Effector memory CD4-positive, alpha-beta T cell (primary cell): Measurements from ENCODE around the gene PPP3R1.

ENCODE experiments used
- DNase-seq, 3 donors: peaks; one replicate each; pipeline ENCODE4 v3.0.0-alpha.2; 2020
- H3K27ac ChIP-seq: 2 replicates; pipeline ENCODE4 v1.7.0; 2013; ENCODE audit warnings: mild to moderate bottlenecking, low read length, moderate library complexity; ENCODE audit not compliant: insufficient read depth, poor library complexity, severe bottlenecking
- H3K27me3 ChIP-seq: replicated peaks from 2 replicates; pipeline ENCODE4 v1.7.0; 2013; ENCODE audit warnings: mild to moderate bottlenecking, low read length; ENCODE audit not compliant: insufficient read depth, control insufficient read depth, poor library complexity, severe bottlenecking
- H3K36me3 ChIP-seq: 2 replicates; pipeline ENCODE4 v1.7.0; 2013; ENCODE audit warnings: mild to moderate bottlenecking, low read length, moderate library complexity; ENCODE audit not compliant: control insufficient read depth, insufficient read depth
- H3K4me1 ChIP-seq: 2 replicates; pipeline ENCODE4 v1.7.0; 2013; ENCODE audit warnings: low read length, mild to moderate bottlenecking; ENCODE audit not compliant: control insufficient read depth, insufficient read depth, poor library complexity, severe bottlenecking
- H3K4me3 ChIP-seq: 2 replicates; pipeline ENCODE4 v1.7.0; 2013; ENCODE audit warnings: low read length, low read depth, mild to moderate bottlenecking; ENCODE audit not compliant: insufficient read depth, poor library complexity, severe bottlenecking
- H3K9me3 ChIP-seq: 2 replicates; pipeline ENCODE4 v1.7.0; 2013; ENCODE audit warnings: mild to moderate bottlenecking, low read length, moderate library complexity; ENCODE audit not compliant: control insufficient read depth
- total RNA-seq, 3 donors: gene quantifications; one replicate each; lab custom pipeline; 2026; lab: John Stamatoyannopoulos, UW

The PPP3R1 gene
- total RNA-seq = 34.5 to 46.2 (median 41.3) reads per million in 3 donors

DNA sequence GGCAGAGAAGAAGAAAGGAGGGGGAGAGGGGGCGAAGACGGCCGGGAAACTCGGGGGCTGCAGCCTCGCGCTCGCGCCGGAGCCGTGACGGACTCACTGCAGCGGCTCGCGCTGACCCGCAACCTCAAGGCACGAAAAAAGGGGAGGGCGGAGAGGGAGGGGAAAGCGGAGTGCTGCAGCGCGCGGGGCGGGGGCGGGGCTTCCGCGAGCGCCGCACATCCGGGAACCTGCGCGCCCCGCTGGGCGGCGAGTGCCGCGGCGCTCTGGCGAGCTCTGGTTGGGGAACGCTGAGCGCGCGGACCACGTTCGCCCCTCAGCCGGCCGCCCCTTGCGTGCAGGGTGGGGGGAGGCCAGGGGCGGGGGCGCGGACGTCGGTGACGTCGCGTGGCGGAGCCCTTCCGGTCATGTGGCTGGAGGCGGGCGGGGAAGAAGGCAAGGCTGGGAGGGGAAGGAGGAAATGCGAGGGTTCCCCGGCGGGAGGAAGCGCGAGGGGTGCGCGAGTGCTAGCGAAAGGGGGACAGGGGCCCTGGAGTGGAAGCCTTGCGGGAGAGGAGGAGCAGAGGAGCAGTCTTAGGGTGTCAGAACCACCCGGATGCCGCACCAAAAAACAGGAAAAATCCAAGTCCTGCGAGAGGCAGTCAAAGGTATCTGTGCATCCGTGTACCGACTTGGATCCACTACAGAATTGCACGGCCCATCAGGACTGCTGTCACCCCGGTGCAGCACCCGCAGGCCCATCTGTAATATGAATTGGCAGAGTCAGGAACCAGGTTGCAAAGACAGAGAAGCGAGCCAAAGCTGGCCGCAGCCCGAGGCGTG lies at the start of gene PPP3R1:
TSS of gene PPP3R1 (minus strand) at position 133 of the 819 bp plus-strand sequence. CDS start 405 bp downstream, outside the sequence.
- Histone ChIP-seq H3K9me3 (no peaks in the 10 kb centered on the region), H3K4me3 (peak within 1 kb of the TSS; percentile 73), H3K27ac (peak within 1 kb of the TSS; percentile 89), H3K36me3 (no peaks in the 10 kb centered on the region), H3K27me3 (no peaks in the 10 kb centered on the region), H3K4me1 (peaks cover 39% of the 10 kb centered on the region)
- peak; percentile 93 to 94 (median 93) for DNase-seq

DNA sequence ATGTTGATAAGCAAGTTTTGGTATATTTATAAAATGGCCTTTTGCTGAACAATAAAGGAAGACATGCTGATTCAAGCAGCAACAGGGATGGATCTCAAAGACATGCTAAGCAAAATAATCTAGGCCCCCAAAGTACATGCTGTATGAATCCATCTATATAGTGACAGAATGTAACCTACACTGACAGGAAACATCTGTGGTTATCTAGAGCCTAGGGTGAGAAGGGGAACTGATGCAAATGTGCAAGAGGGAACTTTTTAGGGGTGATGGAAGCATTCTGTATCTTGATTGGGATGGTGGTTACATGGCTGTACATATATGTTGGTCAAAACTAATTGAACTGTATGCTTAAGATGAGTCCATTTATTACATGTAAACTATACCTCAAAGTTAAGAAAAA lies 43.2 kb upstream of the PPP3R1 start:
- H3K4me3 ChIP-seq = no peak overlapping the region
- no peak for DNase-seq
- H3K9me3 ChIP-seq = no peaks in the 10 kb centered on the region
- no peaks in the 10 kb centered on the region for H3K36me3 ChIP-seq
- H3K27me3 ChIP-seq = no peaks in the 10 kb centered on the region
- H3K27ac ChIP-seq = no peak overlapping the region
- no peaks in the 10 kb centered on the region for H3K4me1 ChIP-seq

GRCh38 chr2:68294913-68295312 lies 42.6 kb upstream of the PPP3R1 start:
- Histone ChIP-seq H3K27me3 (no peaks in the 10 kb centered on the region), H3K36me3 (no peaks in the 10 kb centered on the region), H3K4me3 (no peak overlapping the region), H3K27ac (no peak overlapping the region), H3K4me1 (no peaks in the 10 kb centered on the region), H3K9me3 (no peaks in the 10 kb centered on the region)
- DNase-seq = no peak

DNA sequence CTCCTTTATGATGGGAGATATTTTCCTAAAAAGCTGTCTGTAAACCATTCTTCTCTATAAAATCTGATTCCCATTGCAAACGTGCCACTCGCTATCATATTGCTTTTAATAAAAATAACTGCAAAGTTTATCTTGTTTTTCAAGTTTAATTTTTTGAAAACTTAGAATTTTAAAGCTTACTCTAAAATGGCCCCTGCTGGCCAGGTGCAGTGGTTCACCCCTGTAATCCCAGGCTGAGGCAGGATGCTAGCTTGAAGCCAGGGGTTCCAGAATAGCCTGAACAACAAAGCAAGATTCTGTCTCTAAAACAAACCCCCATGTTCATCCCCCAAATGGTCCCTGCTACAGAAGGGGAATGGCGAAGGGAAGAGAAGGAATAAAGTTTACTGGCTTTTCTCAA lies 41.9 kb upstream of the PPP3R1 start:
- Histone ChIP-seq H3K36me3 (no peaks in the 10 kb centered on the region), H3K4me3 (no peak overlapping the region), H3K27me3 (no peaks in the 10 kb centered on the region), H3K9me3 (no peaks in the 10 kb centered on the region), H3K4me1 (no peaks in the 10 kb centered on the region), H3K27ac (no peak overlapping the region)
- no peak for DNase-seq

DNA sequence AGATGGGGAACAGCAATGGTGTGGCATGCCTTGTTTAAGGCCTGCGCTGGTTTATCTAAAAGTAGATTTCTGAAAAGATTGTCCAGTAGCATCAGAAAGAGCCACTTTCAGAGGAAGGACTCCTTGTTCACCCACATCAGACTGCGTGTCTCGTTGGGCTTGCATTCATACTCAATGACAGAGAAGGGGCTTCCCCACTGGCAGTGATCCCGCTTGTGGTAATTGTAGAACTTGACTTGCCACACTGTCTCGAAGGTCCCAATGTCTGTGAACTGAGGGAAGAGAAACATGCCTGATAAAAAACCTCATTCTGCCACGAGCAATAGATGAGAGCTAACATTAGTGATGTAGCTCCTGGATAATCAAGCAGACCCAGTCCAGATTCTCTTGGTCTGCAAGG lies 41.4 kb upstream of the PPP3R1 start:
- no peaks in the 10 kb centered on the region for H3K9me3 ChIP-seq
- H3K4me1 ChIP-seq = no peaks in the 10 kb centered on the region
- no peak for DNase-seq
- no peaks in the 10 kb centered on the region for H3K27me3 ChIP-seq
- H3K4me3 ChIP-seq = no peak overlapping the region
- H3K36me3 ChIP-seq = no peaks in the 10 kb centered on the region
- no peak overlapping the region for H3K27ac ChIP-seq

GRCh38 chr2:68293024-68293423 lies 40.7 kb upstream of the PPP3R1 start:
- H3K9me3 ChIP-seq = no peaks in the 10 kb centered on the region

DNA sequence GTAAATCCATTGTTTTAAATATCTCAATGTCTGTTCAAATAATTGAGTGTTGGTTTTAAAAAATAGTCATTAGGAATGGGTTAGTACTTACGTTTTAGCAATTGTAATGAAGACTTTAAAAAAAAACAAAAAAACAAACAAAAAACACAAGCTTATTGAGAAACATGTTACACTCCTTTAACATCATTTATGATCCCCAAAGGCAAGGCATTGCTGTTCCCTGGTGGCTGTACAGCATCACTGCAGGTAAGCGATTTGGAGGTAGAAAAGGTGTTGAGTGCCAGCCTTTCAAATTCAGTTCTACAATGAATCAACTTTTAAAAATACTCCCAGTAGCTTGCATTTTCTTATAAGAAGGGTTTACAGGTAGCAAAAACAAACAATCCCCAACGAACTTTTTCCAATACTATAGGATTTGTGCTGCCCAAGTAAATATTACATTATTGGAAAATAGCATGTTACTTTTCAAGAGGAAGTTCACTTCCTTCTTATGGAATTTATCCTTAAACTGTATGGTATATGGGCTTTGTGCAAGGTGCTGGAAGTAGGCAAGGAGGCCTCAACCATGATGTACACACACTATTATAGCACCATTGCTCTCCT lies 39.9 kb upstream of the PPP3R1 start:
- no peak overlapping the region for H3K27ac ChIP-seq
- H3K9me3 ChIP-seq = no peaks in the 10 kb centered on the region
- no peak overlapping the region for H3K4me3 ChIP-seq
- no peaks in the 10 kb centered on the region for H3K4me1 ChIP-seq
- H3K36me3 ChIP-seq = no peaks in the 10 kb centered on the region
- DNase-seq = no peak
- no peaks in the 10 kb centered on the region for H3K27me3 ChIP-seq

More at GRCh38 chr2:68293024-68293423, 40.7 kb upstream of the PPP3R1 start:
- Histone ChIP-seq H3K27me3 (no peaks in the 10 kb centered on the region), H3K4me1 (no peaks in the 10 kb centered on the region), H3K4me3 (no peak overlapping the region), H3K27ac (no peak overlapping the region), H3K36me3 (no peaks in the 10 kb centered on the region)
- no peak for DNase-seq

DNA sequence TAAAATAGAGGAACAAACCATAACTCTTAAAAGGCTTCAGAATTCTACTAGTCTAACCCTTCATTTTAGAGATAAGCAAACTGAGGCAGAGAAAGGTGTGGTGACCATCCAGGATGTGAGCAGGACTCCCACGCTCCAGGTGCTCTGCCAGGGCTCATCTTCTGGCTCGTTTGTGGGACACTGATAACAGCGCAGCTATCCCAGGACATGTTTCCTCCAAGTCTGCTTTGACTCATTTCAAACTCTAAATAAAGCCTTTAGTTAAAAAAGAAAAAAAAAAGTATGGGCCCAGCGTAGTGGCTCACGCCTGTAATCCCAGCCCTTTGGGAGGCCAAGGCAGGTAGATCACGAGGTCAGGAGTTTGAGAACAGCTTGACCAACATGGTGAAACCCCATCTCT lies 39.0 kb upstream of the PPP3R1 start:
- H3K4me1 ChIP-seq = no peaks in the 10 kb centered on the region
- no peaks in the 10 kb centered on the region for H3K9me3 ChIP-seq
- no peaks in the 10 kb centered on the region for H3K36me3 ChIP-seq
- no peak overlapping the region for H3K27ac ChIP-seq
- no peak for DNase-seq
- no peaks in the 10 kb centered on the region for H3K27me3 ChIP-seq
- no peak overlapping the region for H3K4me3 ChIP-seq

- no peak for DNase-seq
- Histone ChIP-seq H3K36me3 (no peaks in the 10 kb centered on the region), H3K27me3 (no peaks in the 10 kb centered on the region), H3K4me3 (no peak overlapping the region), H3K27ac (no peak overlapping the region), H3K4me1 (no peaks in the 10 kb centered on the region), H3K9me3 (no peaks in the 10 kb centered on the region)
Observed at GRCh38 chr2:68290901-68291300, 38.6 kb upstream of the PPP3R1 start.
